Right lobe of liver (tissue), 4 donors: ENCODE measurements around the gene ATP5IF1.

ENCODE experiments used
- POLR2A ChIP-seq: fragments of 450-650 bp; IDR thresholded peaks from one replicate; pipeline ENCODE4 v1.6.1; 2017; ENCODE audit warnings: antibody characterized with exemption, mild to moderate bottlenecking
- TF ChIP-seq, protein P1 (sequence below), 4 donors: fragments of 200-600 bp in 3 of 4; fragments of 450-650 bp in 1 of 4; IDR thresholded peaks; one replicate each; pipeline versions ENCODE4 v1.5.1 to v1.8.0; 2016 to 2022; ENCODE audit warnings: antibody characterized with exemption in 4 of 4, mild to moderate bottlenecking in 2 of 4
- donor health status: DM: no; HTN: no; CAD: no.
- donor health status: DM: no; HTN: no; CAD: no.
- donor health status: DM: no; HTN: yes; CAD: no.

DNA sequence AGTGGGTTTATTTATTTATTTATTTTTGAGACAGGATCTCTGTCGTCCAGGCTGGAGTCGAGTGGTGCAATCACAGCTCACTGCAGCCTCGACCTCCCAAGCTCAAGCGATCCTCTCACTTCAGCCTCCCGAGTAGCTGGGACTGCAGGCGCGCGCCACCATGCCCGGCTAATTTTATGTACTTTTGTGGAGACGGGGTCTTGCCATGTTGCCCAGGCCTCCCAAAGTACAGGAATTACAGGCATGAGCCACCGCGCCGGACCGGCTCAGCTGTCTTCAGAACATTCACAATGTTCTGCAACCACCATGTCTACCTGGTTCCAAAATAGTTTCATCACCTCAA lies 2.7 kb upstream of the ATP5IF1 start:
- TF ChIP-seq, protein P1, sequence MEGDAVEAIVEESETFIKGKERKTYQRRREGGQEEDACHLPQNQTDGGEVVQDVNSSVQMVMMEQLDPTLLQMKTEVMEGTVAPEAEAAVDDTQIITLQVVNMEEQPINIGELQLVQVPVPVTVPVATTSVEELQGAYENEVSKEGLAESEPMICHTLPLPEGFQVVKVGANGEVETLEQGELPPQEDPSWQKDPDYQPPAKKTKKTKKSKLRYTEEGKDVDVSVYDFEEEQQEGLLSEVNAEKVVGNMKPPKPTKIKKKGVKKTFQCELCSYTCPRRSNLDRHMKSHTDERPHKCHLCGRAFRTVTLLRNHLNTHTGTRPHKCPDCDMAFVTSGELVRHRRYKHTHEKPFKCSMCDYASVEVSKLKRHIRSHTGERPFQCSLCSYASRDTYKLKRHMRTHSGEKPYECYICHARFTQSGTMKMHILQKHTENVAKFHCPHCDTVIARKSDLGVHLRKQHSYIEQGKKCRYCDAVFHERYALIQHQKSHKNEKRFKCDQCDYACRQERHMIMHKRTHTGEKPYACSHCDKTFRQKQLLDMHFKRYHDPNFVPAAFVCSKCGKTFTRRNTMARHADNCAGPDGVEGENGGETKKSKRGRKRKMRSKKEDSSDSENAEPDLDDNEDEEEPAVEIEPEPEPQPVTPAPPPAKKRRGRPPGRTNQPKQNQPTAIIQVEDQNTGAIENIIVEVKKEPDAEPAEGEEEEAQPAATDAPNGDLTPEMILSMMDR (IDR thresholded peaks at IDR 0.05), result no peak
- no peak for TF ChIP-seq POLR2A
